HEK293 (cell line): ENCODE data around the gene LRRC8D.

Source experiments
- CTCF ChIP-seq: fragments of 450-650 bp; formaldehyde crosslinking; IDR thresholded peaks from 2 replicates; pipeline ENCODE4 v1.5.1; 2016; ENCODE audit warnings: missing biosample characterization, missing genetic modification characterization
- ELK4 ChIP-seq: IDR thresholded peaks from 2 replicates; pipeline ENCODE4 v1.6.1; 2011; ENCODE audit warnings: mild to moderate bottlenecking, low read depth, low read length, borderline replicate concordance
- PATZ1 ChIP-seq: fragments of 450-650 bp; formaldehyde crosslinking; IDR thresholded peaks from 2 replicates; pipeline ENCODE4 v1.5.1; 2016; ENCODE audit warnings: missing biosample characterization, missing genetic modification characterization
- TCF7L2 ChIP-seq: IDR thresholded peaks from 2 replicates; pipeline ENCODE4 v1.6.1; 2011; ENCODE audit warnings: low read depth, mild to moderate bottlenecking, inconsistent platforms, low read length, moderate library complexity, borderline replicate concordance
- ZBTB44 ChIP-seq: fragments of 450-650 bp; IDR thresholded peaks from 2 replicates; pipeline ENCODE4 v1.5.1; 2018; ENCODE audit warnings: missing biosample characterization, mild to moderate bottlenecking, missing genetic modification characterization
- ZBTB8A ChIP-seq: fragments of 450-650 bp; formaldehyde crosslinking; IDR thresholded peaks from 2 replicates; pipeline ENCODE4 v1.5.1; 2016; ENCODE audit warnings: missing biosample characterization, missing genetic modification characterization
- ZEB2 ChIP-seq: fragments of 450-650 bp; formaldehyde crosslinking; IDR thresholded peaks from 2 replicates; pipeline ENCODE4 v1.5.1; 2016; ENCODE audit warnings: missing biosample characterization, missing genetic modification characterization
- ZNF121 ChIP-seq: fragments of 450-650 bp; formaldehyde crosslinking; IDR thresholded peaks from 2 replicates; pipeline ENCODE4 v1.5.1; 2016; ENCODE audit warnings: missing biosample characterization, missing genetic modification characterization
- ZNF24 ChIP-seq: fragments of 450-650 bp; formaldehyde crosslinking; IDR thresholded peaks from 2 replicates; pipeline ENCODE4 v1.5.1; 2016; ENCODE audit warnings: missing biosample characterization, missing genetic modification characterization
- ZNF302 ChIP-seq: fragments of 450-650 bp; formaldehyde crosslinking; IDR thresholded peaks from 2 replicates; pipeline ENCODE4 v1.5.1; 2016; ENCODE audit warnings: missing biosample characterization, missing genetic modification characterization, low read depth
- ZNF529 ChIP-seq: fragments of 450-650 bp; formaldehyde crosslinking; IDR thresholded peaks from 2 replicates; pipeline ENCODE4 v1.5.1; 2017; ENCODE audit warnings: missing genetic modification characterization, missing biosample characterization; ENCODE audit not compliant: insufficient replicate concordance
- ZNF629 ChIP-seq: fragments of 450-650 bp; formaldehyde crosslinking; IDR thresholded peaks from 2 replicates; pipeline ENCODE4 v1.5.1; 2017; ENCODE audit warnings: missing biosample characterization, missing genetic modification characterization

- TF ChIP-seq ZEB2 (no peak), CTCF (tag by site-specific recombination) (no peak), ZNF629 (tag by site-specific recombination) (no peak), ZNF529 (tag by site-specific recombination) (no peak), ELK4 (no peak), ZBTB44 (tag by site-specific recombination) (no peak), PATZ1 (tag by site-specific recombination) (no peak), TCF7L2 (no peak), ZNF302 (tag by site-specific recombination) (no peak), ZNF24 (no peak), ZNF121 (tag by site-specific recombination) (no peak), ZBTB8A (tag by site-specific recombination) (no peak)
Measured at GRCh38 chr1:89823679-89824292, 3.0 kb downstream of the LRRC8D start.
